ENCODE measurements around the gene CDC42BPB. TPM values are rescaled to one million over a fixed set of nuclear protein-coding genes. Genes with fewer than 3 reads are reported as not detected.

The CDC42BPB gene
- total RNA-seq, 6 donors from 2014 or later = 108 to 268 (median 124) TPM

DNA sequence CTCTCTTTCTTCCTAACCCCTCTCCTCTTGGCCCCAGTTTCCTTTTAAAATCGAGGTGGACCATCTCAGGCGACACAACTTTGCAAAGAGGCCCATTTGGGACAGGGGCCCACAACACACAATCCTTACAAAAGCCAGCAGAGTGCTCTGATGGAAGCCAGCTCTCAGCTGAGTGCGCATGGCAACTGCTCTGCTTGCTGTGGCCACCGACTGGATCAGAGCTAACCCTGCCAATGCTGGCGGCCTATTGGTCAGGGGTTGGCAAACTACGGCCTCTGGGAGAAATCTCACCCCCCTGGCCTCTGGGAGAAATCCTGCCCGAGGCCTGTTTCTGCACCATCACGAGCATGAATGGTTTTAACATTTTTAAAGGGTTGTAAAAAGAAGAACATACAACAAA is 79.9 kb downstream of the CDC42BPB start:
- DNase-seq = no peak
- ATAC-seq (ENCODE audit: low FRiP score in 2 of 2) = no peak
- Histone ChIP-seq H3K4me1 (no peaks in the 10 kb centered on the region), H3K36me3 (peaks cover 19 to 97% (median 86%) of the 10 kb centered on the region in 4 donors), H3K4me3 (no peak overlapping the region), H3K9me3 (no peaks in the 10 kb centered on the region), H3K27ac (no peak overlapping the region), H3K27me3 (no peaks in the 10 kb centered on the region)
- WGBS, 2 donors = 92 to 94% methylated on average over 7 to 8 of the region's 8 CpGs
- TF ChIP-seq, protein P1, sequence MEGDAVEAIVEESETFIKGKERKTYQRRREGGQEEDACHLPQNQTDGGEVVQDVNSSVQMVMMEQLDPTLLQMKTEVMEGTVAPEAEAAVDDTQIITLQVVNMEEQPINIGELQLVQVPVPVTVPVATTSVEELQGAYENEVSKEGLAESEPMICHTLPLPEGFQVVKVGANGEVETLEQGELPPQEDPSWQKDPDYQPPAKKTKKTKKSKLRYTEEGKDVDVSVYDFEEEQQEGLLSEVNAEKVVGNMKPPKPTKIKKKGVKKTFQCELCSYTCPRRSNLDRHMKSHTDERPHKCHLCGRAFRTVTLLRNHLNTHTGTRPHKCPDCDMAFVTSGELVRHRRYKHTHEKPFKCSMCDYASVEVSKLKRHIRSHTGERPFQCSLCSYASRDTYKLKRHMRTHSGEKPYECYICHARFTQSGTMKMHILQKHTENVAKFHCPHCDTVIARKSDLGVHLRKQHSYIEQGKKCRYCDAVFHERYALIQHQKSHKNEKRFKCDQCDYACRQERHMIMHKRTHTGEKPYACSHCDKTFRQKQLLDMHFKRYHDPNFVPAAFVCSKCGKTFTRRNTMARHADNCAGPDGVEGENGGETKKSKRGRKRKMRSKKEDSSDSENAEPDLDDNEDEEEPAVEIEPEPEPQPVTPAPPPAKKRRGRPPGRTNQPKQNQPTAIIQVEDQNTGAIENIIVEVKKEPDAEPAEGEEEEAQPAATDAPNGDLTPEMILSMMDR (IDR thresholded peaks at IDR 0.05) = no peak
- no peak for TF ChIP-seq POLR2AphosphoS5 (IDR thresholded peaks at IDR 0.05)
- TF ChIP-seq EP300 (IDR thresholded peaks at IDR 0.05) = no peak
- TF ChIP-seq POLR2A (IDR thresholded peaks at IDR 0.05) = no peak

DNA sequence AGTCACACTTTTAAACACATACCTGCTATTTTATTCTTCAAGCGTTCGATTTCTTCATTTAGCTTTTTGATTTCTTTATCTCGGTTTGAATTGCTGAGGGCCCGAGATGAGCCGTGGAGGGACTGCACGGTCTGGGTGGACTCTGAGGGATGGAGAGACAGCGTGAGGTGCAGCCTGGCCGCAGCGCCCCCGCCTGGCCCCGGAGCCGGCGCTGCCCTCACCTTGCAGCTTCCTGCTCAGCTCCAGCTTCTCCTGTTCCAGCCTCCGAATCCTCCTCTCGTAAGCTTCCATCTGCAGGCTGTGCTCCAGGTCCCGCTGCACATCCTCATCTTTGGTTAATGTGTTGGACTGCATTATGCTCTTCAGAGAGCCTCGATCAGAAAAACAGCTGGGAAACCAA is 81.7 kb downstream of the CDC42BPB start:
- Histone ChIP-seq H3K36me3 (peaks cover 14 to 97% (median 87%) of the 10 kb centered on the region in 4 donors), H3K27ac (no peak overlapping the region), H3K4me3 (no peak overlapping the region), H3K4me1 (peaks cover 0 to 8% (median 0%) of the 10 kb centered on the region in 4 donors), H3K9me3 (no peaks in the 10 kb centered on the region), H3K27me3 (no peaks in the 10 kb centered on the region)
- WGBS, 2 donors = 92 to 95% methylated on average over 17 of the region's 17 CpGs
- TF ChIP-seq POLR2AphosphoS5 (IDR thresholded peaks at IDR 0.05) = no peak
- TF ChIP-seq EP300 (IDR thresholded peaks at IDR 0.05) = no peak
- TF ChIP-seq POLR2A (IDR thresholded peaks at IDR 0.05) = no peak
- TF ChIP-seq, protein P1 (IDR thresholded peaks at IDR 0.05) = no peak
- DNase-seq (peak in 1 of 2 donors; percentile 54), ATAC-seq (ENCODE audit: low FRiP score in 2 of 2) (no peak)

DNA sequence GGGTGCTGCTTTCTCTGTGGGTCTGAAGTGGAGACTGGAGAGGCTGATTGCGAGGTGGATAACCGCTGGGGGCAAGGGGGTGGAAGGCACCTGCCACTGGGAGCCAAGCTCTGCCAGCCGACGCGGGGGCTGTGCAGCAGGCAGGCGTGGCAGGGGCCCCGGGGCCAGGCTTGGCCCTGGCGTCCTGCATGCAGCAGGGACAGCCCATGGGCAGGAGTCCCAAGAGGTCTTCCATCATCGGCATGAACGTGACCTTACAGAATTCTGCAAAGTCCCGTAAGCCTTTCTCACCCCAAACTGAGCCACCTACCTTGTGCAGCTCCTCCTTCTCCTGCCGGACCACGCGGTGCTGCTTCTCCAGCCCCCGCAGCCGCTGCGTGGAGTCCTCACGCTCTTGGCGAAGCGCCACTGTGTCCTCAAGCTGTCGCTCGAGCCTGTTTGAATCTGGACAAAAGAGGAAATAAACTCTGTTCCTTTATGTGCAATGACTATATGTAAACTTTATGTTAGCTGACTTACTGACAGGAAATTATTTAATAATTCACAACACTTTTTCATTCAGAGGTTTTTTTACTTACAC is 83.6 kb downstream of the CDC42BPB start:
- Histone ChIP-seq H3K27ac (no peak overlapping the region), H3K9me3 (no peaks in the 10 kb centered on the region), H3K27me3 (no peaks in the 10 kb centered on the region), H3K4me1 (peaks cover 0 to 9% (median 0%) of the 10 kb centered on the region in 4 donors), H3K4me3 (no peak overlapping the region), H3K36me3 (peaks cover 19 to 97% (median 85%) of the 10 kb centered on the region in 4 donors)
- peak in 1 of 2 donors; percentile 75 for DNase-seq
- TF ChIP-seq POLR2AphosphoS5 (IDR thresholded peaks at IDR 0.05) = no peak
- no peak for TF ChIP-seq POLR2A (IDR thresholded peaks at IDR 0.05)
- TF ChIP-seq, protein P1 (IDR thresholded peaks at IDR 0.05) = no peak
- TF ChIP-seq EP300 (IDR thresholded peaks at IDR 0.05) = no peak
- 71 to 72% methylated on average over 15 to 22 of the region's 22 CpGs for WGBS, 2 donors
- ATAC-seq (ENCODE audit: low FRiP score in 2 of 2) = no peak

DNA sequence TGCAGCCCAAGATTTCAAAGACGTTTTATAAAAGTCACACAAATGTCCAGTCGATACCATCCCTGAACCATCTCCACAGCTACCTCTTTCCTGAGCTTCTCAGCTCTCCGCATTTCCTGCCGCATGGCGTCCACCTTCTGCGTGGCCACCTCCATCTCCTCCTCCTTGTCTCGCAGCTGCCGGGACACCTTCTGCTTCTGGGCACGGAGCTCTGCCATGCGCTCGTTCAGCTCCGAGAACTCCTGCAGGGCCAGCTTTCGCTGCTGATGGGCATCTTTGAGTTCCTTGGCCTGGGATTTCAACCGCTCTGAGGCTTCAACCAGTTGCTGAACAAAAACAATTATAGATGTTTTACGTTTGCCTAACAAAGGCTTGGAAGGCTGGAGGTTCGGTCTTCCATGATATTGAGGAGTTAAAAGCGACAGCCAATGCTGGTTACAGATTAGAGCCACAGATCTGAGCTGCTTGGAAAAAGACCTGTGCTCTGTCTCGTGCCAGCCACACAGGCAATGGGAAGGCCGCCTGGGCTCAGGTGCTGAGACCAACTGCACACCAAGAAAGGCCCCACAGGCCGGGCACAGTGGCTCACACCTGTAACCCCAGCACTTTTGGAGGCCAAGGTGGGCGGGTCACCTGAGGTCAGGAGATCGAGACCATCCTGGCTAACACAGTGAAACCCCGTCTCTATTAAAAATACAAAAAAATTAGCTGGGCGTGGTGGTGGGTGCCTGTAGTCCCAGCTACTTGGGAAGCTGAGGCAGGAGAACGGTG is 85.3 kb downstream of the CDC42BPB start:
- Histone ChIP-seq H3K4me3 (no peak overlapping the region), H3K36me3 (peaks cover 23 to 98% (median 86%) of the 10 kb centered on the region in 4 donors), H3K27ac (no peak overlapping the region), H3K4me1 (peaks cover 0 to 9% (median 0%) of the 10 kb centered on the region in 4 donors), H3K9me3 (no peaks in the 10 kb centered on the region), H3K27me3 (no peaks in the 10 kb centered on the region)
- DNase-seq (peak in 1 of 2 donors; percentile 37), ATAC-seq (ENCODE audit: low FRiP score in 2 of 2) (no peak)
- TF ChIP-seq POLR2A (IDR thresholded peaks at IDR 0.05) = no peak
- WGBS, 2 donors = 93 to 97% methylated on average over 23 to 25 of the region's 25 CpGs

DNA sequence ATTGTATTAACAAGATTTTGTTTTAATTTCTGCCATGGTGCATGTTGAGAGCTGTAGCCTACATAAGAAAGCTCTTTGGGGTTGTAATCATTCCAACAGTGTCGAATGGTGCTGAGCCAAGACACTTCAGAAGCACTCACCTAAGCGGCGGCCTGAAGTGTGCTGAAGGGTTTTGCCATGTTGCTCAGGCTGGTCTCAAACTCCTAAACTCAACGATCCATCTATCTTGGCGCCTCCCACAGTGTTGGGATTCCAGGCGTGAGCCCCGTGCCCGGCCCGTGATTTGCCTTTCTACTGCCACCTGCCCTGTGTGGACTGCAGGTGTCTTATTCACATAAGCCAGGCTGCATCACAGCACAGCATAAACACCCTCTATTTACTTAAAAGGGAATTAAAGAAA is 86.0 kb downstream of the CDC42BPB start:
- H3K27ac ChIP-seq = no peak overlapping the region
- H3K27me3 ChIP-seq = no peaks in the 10 kb centered on the region
- H3K4me3 ChIP-seq = no peak overlapping the region
- DNase-seq = peak; percentile 54 to 55
- H3K9me3 ChIP-seq = no peaks in the 10 kb centered on the region
- no peak for ATAC-seq (ENCODE audit: low FRiP score in 2 of 2)
- WGBS, 2 donors = 69 to 80% methylated on average over 9 of the region's 9 CpGs
- no peak for TF ChIP-seq POLR2AphosphoS5 (IDR thresholded peaks at IDR 0.05)
- H3K36me3 ChIP-seq = peaks cover 23 to 99% (median 88%) of the 10 kb centered on the region in 4 donors
- peaks cover 0 to 9% (median 0%) of the 10 kb centered on the region in 4 donors for H3K4me1 ChIP-seq

All from upper lobe of left lung (tissue), 6 donors.